GM12892 (cell line): Measurements from ENCODE around the gene CFB.
A peak's percentile ranks its signal among the peaks of the same experiment; 100 is the strongest.
"Not testable (repeated sequence)": the region's sequence is repeated elsewhere in the genome, so short reads cannot be mapped to it uniquely, and the experiment has no call there.

Experiments used
- DNase-seq: peaks from one replicate; pipeline ENCODE4 v3.0.0; 2011; ENCODE audit not compliant: insufficient read length
- FAIRE-seq: peaks from 2 replicates; lab custom pipeline; 2011; peaks lifted over from hg19 to GRCh38; lab: Jason Lieb, UNC
- POLR2A ChIP-seq: IDR thresholded peaks from 2 replicates; pipeline ENCODE4 v1.6.1; 2011; ENCODE audit warnings: low read depth, low read length, control low read depth
- POLR2AphosphoS5 ChIP-seq: IDR thresholded peaks from 2 replicates; pipeline ENCODE4 v1.6.1; 2011; ENCODE audit warnings: low read depth, low read length, control low read depth
- TAF1 ChIP-seq: IDR thresholded peaks from 2 replicates; pipeline ENCODE4 v1.6.1; 2011; ENCODE audit warnings: low read depth, mild to moderate bottlenecking, control low read depth, low read length, borderline replicate concordance

The CFB gene

GRCh38 chr6:31901953-31902643, 43.8 kb upstream of the CFB start, which contains the start of gene ZBTB12:
Gene ZBTB12, minus strand, starts transcription at chr6:31902086. Its CDS starts 781 bp downstream, at chr6:31901305.
- FAIRE-seq = peak; percentile 83
- TF ChIP-seq TAF1 = no peak
- no peak for TF ChIP-seq POLR2AphosphoS5
- no peak for TF ChIP-seq POLR2A

GRCh38 chr6:31903957-31904356, 41.9 kb upstream of the CFB start:
- TF ChIP-seq TAF1 = no peak
- TF ChIP-seq POLR2A = no peak
- no peak for TF ChIP-seq POLR2AphosphoS5
- FAIRE-seq = no peak
- no peak for DNase-seq

More at GRCh38 chr6:31901953-31902643, 43.8 kb upstream of the CFB start, which contains the start of gene ZBTB12:
- peak; percentile 83 for DNase-seq

- FAIRE-seq (no peak), DNase-seq (no peak)
Observed at GRCh38 chr6:31905041-31905440, 40.9 kb upstream of the CFB start.

GRCh38 chr6:31906122-31906521, 39.8 kb upstream of the CFB start:
- DNase-seq = no peak
- no peak for TF ChIP-seq TAF1
- no peak for TF ChIP-seq POLR2A
- no peak for TF ChIP-seq POLR2AphosphoS5
- no peak for FAIRE-seq

More at GRCh38 chr6:31905041-31905440, 40.9 kb upstream of the CFB start:
- TF ChIP-seq POLR2AphosphoS5 = no peak
- TF ChIP-seq TAF1 = no peak
- no peak for TF ChIP-seq POLR2A

GRCh38 chr6:31906727-31907126, 39.2 kb upstream of the CFB start:
- not testable (repeated sequence) for DNase-seq, FAIRE-seq

GRCh38 chr6:31907158-31907813, 38.6 kb upstream of the CFB start:
- TF ChIP-seq TAF1 (no peak), POLR2AphosphoS5 (no peak), POLR2A (no peak)
- no peak for DNase-seq
- FAIRE-seq = no peak

GRCh38 chr6:31908255-31908654, 37.6 kb upstream of the CFB start:
- not testable (repeated sequence) for DNase-seq, FAIRE-seq

GRCh38 chr6:31908791-31909190, 37.1 kb upstream of the CFB start:
- peak; percentile 33 for FAIRE-seq

GRCh38 chr6:31909298-31909697, 36.6 kb upstream of the CFB start:
- FAIRE-seq, DNase-seq: not testable (repeated sequence)

More at GRCh38 chr6:31908791-31909190, 37.1 kb upstream of the CFB start:
- no peak for TF ChIP-seq TAF1
- TF ChIP-seq POLR2A = no peak
- no peak for TF ChIP-seq POLR2AphosphoS5
- no peak for DNase-seq

GRCh38 chr6:31911826-31912585, 33.9 kb upstream of the CFB start:
- DNase-seq = no peak
- no peak for FAIRE-seq
- TF ChIP-seq POLR2AphosphoS5 = no peak
- no peak for TF ChIP-seq POLR2A
- no peak for TF ChIP-seq TAF1

GRCh38 chr6:31915351-31915750, 30.5 kb upstream of the CFB start:
- no peak for FAIRE-seq
- TF ChIP-seq POLR2AphosphoS5 (no peak), TAF1 (no peak), POLR2A (no peak)
- no peak for DNase-seq

GRCh38 chr6:31915756-31916155, 30.1 kb upstream of the CFB start:
- DNase-seq = no peak
- no peak for FAIRE-seq
- TF ChIP-seq POLR2AphosphoS5 (no peak), POLR2A (no peak), TAF1 (no peak)
